ENCODE measurements around the gene P2RY10.

GRCh38 chrX:78957768-78958130 is 12.6 kb downstream of the P2RY10 start:
- TF ChIP-seq, protein P1, sequence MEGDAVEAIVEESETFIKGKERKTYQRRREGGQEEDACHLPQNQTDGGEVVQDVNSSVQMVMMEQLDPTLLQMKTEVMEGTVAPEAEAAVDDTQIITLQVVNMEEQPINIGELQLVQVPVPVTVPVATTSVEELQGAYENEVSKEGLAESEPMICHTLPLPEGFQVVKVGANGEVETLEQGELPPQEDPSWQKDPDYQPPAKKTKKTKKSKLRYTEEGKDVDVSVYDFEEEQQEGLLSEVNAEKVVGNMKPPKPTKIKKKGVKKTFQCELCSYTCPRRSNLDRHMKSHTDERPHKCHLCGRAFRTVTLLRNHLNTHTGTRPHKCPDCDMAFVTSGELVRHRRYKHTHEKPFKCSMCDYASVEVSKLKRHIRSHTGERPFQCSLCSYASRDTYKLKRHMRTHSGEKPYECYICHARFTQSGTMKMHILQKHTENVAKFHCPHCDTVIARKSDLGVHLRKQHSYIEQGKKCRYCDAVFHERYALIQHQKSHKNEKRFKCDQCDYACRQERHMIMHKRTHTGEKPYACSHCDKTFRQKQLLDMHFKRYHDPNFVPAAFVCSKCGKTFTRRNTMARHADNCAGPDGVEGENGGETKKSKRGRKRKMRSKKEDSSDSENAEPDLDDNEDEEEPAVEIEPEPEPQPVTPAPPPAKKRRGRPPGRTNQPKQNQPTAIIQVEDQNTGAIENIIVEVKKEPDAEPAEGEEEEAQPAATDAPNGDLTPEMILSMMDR (conservative IDR thresholded peaks at IDR 0.05; ENCODE audit: low read depth, low read length): no peak
- TF ChIP-seq EZH2 (IDR thresholded peaks at IDR 0.05; ENCODE audit: borderline replicate concordance, low read depth, low read length, poor library complexity, severe bottlenecking): no peak

Data from A673 (cell line).